Upper lobe of left lung (tissue), 6 donors: ENCODE results near the gene CLDN6. TPM values are rescaled to one million over a fixed set of nuclear protein-coding genes. Genes with fewer than 3 reads are reported as not detected.
A peak's percentile ranks its signal among the peaks of the same experiment; 100 is the strongest.

Experiments used
- ATAC-seq, 2 donors: fragments of 200-7000 bp; cut with Tn5 transposase; one replicate each; pipeline ENCODE4 v1.9.1; 2022; ENCODE audit warnings: mild to moderate bottlenecking in 2 of 2, moderate library complexity in 2 of 2; ENCODE audit not compliant: low FRiP score in 2 of 2
- DNase-seq, 2 donors: peaks; one replicate each; pipeline ENCODE4 v3.0.0-alpha.2; 2019 to 2020
- H3K27ac ChIP-seq, 4 donors: fragments of 200-600 bp; sonication (generic); one replicate each; pipeline ENCODE4 v1.5.1; 2016 to 2019
- H3K27me3 ChIP-seq, 4 donors: fragments of 200-600 bp; sonication (generic); one replicate each; pipeline ENCODE4 v1.5.1; 2017 to 2019
- H3K36me3 ChIP-seq, 4 donors: fragments of 200-600 bp; sonication (generic); one replicate each; pipeline ENCODE4 v1.5.1; 2016 to 2019
- H3K4me1 ChIP-seq, 4 donors: fragments of 200-600 bp; sonication (generic); one replicate each; pipeline ENCODE4 v1.5.1; 2018 to 2019
- H3K4me3 ChIP-seq, 4 donors: fragments of 200-600 bp; sonication (generic); one replicate each; pipeline ENCODE4 v1.5.1; 2017 to 2019; ENCODE audit warnings: mild to moderate bottlenecking in 2 of 4, moderate library complexity in 1 of 4
- H3K9me3 ChIP-seq, 4 donors: fragments of 200-600 bp; sonication (generic); one replicate each; pipeline ENCODE4 v1.5.1; 2018 to 2019
- EP300 ChIP-seq, 4 donors: sonication (generic); formaldehyde crosslinking; IDR thresholded peaks; one replicate each; pipeline ENCODE4 v1.5.1; 2017; ENCODE audit warnings: antibody characterized with exemption in 4 of 4, control low read depth in 2 of 4
- POLR2A ChIP-seq, 4 donors: fragments of 450-650 bp; IDR thresholded peaks; one replicate each; pipeline ENCODE4 v1.5.1; 2016 to 2017; ENCODE audit warnings: antibody characterized with exemption in 4 of 4, mild to moderate bottlenecking in 2 of 4
- POLR2AphosphoS5 ChIP-seq, 2 donors: sonication (generic); formaldehyde crosslinking; IDR thresholded peaks; one replicate each; pipeline ENCODE4 v1.5.1; 2017; ENCODE audit warnings: antibody characterized with exemption in 2 of 2
- WGBS, 2 donors: methylation state at CpG; one replicate each; pipeline ENCODE4 v1.1.5; 2017 to 2018; 5-methylcytosine and 5-hydroxymethylcytosine counted together
- total RNA-seq, 6 donors: library from RNA; depleted of rRNA in 4 of 6; stranded (reverse); fragments of >200 nt in 4 of 6; gene quantifications; one replicate each; pipeline versions ENCODE4 v1.1.0 to v1.2.1, GENCODE V29; 2016 to 2021
- TF ChIP-seq, protein P1 (sequence below), 6 experiments: fragments of 450-650 bp in 4 of 6; fragments of 200-600 bp in 2 of 6; sonication (generic) in 2 of 6; IDR thresholded peaks; one replicate each; pipeline ENCODE4 v1.5.1; 2016 to 2019; ENCODE audit warnings: antibody characterized with exemption in 6 of 6
- donor health status: DM: no; HTN: no; CAD: no; lungs with moderate emphysema.
- donor health status: DM: no; HTN: yes; CAD: no; lungs with severe emphysema.

Gene CLDN6
- total RNA-seq, 6 donors from 2014 or later, result 0.30 to 1.9 (median 0.72) TPM; not detected in 3

DNA sequence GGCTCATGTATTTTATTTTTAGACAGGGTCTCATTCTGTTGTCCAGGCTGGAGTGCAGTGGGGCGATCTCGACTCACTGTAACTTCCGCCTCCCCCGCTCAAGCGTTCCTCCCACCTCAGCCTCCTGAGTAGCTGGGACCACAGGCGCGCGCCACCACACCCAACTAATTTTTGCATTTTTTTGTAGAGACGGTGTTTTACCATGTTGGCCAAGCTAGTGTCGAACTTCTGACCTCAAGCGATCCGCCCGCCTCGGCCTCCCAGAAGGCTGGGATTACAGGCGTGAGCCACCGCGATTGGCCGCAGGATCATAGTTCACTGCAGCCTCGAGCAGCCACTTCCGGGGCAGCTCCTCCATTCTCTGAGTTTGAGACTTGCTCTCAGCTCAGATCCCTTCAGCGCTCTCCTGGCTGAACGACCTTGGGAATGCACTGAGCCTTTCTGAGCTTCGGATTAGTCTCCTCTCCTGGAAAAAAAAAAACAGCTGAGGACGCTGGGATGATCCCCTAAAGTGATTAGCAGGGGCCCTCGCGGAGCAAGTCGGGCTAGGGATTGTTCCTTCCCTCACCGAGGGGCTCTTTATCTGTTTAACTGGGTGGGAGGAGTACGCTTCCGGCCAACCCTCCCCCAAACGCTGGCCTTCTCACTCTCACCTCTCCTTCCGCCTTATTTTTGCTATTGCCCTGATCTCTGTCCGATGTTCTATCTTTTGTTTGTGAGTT lies 36.6 kb downstream of the CLDN6 start:
- peak overlapping the region in 1 of 4 donors; percentile 96 for H3K27ac ChIP-seq
- no peaks in the 10 kb centered on the region for H3K27me3 ChIP-seq
- H3K9me3 ChIP-seq, result no peaks in the 10 kb centered on the region
- peak overlapping the region in 3 of 4 donors; percentile 59 to 82 (median 77) for H3K4me3 ChIP-seq
- peak in 1 of 2 donors; percentile 30 for DNase-seq
- no peaks in the 10 kb centered on the region for H3K36me3 ChIP-seq
- WGBS, 2 donors, result 66 to 68% methylated on average over 33 of the region's 33 CpGs
- H3K4me1 ChIP-seq, result peaks cover 17 to 39% (median 27%) of the 10 kb centered on the region in 4 donors
- TF ChIP-seq, protein P1, sequence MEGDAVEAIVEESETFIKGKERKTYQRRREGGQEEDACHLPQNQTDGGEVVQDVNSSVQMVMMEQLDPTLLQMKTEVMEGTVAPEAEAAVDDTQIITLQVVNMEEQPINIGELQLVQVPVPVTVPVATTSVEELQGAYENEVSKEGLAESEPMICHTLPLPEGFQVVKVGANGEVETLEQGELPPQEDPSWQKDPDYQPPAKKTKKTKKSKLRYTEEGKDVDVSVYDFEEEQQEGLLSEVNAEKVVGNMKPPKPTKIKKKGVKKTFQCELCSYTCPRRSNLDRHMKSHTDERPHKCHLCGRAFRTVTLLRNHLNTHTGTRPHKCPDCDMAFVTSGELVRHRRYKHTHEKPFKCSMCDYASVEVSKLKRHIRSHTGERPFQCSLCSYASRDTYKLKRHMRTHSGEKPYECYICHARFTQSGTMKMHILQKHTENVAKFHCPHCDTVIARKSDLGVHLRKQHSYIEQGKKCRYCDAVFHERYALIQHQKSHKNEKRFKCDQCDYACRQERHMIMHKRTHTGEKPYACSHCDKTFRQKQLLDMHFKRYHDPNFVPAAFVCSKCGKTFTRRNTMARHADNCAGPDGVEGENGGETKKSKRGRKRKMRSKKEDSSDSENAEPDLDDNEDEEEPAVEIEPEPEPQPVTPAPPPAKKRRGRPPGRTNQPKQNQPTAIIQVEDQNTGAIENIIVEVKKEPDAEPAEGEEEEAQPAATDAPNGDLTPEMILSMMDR (IDR thresholded peaks at IDR 0.05), result no peak
- TF ChIP-seq POLR2A (IDR thresholded peaks at IDR 0.05) (no peak), POLR2AphosphoS5 (IDR thresholded peaks at IDR 0.05) (no peak), EP300 (IDR thresholded peaks at IDR 0.05) (no peak)
- ATAC-seq, result no peak

DNA sequence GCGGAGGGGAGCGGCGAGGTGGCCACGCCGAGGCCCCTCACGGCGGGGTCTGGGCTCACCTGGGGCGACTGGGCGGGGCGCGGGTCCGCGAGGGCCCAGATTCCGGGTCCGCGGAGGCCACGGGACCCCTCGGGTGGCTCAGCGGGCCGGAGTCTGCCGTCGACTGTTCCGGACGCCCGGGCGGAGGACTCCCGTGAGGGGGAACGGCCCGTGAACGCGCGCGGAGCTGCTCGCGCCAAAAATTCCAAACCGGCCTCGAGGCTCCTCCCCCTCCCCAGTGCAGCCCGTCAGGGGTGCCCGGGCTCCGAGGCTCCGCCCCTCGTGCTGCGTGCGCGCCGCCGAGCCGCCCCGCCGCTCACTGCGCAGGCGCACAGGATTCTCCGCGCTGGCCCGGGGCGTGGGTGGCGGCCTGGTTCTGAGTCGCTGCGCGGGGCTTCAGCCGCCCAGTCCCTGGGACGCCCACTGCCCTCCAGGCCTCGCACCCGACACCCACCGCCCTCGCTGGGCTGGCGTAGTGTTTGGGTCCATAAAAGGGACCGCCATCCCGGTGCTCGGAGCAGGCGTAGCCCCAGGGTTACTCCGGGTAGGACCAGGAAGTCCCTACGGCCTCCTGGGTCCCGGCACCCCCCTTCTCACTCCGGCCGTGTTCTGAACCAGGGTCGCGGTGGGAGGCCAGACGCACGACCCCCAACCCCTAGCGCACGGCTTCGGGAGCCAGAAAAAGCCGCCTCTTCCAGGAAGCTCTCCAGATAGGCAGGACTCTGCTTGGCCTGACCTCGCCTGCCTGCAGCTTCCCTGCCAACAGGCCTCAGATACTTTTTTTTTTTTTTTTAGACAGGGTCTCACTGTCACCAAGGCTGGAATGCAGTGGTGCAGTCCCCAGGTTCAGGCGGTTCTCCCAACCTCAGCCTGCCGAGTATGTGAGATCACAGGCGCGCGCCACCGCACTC lies 37.5 kb downstream of the CLDN6 start, which contains the start of gene PKMYT1:
TSS of gene PKMYT1 (minus strand) at position 220 of the 950 bp plus-strand sequence. CDS start 789 bp downstream, outside the sequence.
- no peaks in the 10 kb centered on the region for H3K9me3 ChIP-seq
- H3K36me3 ChIP-seq, result no peaks in the 10 kb centered on the region
- H3K27me3 ChIP-seq, result no peaks in the 10 kb centered on the region
- 14 to 78% methylated on average over 7 to 38 of the region's 91 CpGs for WGBS, 2 donors
- H3K27ac ChIP-seq, result peak within 1 kb of the TSS; percentile 79 to 96 (median 86)
- peak within 1 kb of the TSS; percentile 57 to 82 (median 68) for H3K4me3 ChIP-seq
- peak in 1 of 4 donors; percentile 48 for TF ChIP-seq EP300 (IDR thresholded peaks at IDR 0.05)
- peak; percentile 56 to 99 (median 88) for TF ChIP-seq POLR2A (IDR thresholded peaks at IDR 0.05)
- TF ChIP-seq POLR2AphosphoS5 (IDR thresholded peaks at IDR 0.05), result peak; percentile 95 to 98
- TF ChIP-seq, protein P1 (IDR thresholded peaks at IDR 0.05), result peak in 1 of 6 experiments; percentile 34
- H3K4me1 ChIP-seq, result peaks cover 17 to 39% (median 24%) of the 10 kb centered on the region in 4 donors
- peak; percentile 92 to 97 for ATAC-seq
- DNase-seq, result peak; percentile 90 to 99

DNA sequence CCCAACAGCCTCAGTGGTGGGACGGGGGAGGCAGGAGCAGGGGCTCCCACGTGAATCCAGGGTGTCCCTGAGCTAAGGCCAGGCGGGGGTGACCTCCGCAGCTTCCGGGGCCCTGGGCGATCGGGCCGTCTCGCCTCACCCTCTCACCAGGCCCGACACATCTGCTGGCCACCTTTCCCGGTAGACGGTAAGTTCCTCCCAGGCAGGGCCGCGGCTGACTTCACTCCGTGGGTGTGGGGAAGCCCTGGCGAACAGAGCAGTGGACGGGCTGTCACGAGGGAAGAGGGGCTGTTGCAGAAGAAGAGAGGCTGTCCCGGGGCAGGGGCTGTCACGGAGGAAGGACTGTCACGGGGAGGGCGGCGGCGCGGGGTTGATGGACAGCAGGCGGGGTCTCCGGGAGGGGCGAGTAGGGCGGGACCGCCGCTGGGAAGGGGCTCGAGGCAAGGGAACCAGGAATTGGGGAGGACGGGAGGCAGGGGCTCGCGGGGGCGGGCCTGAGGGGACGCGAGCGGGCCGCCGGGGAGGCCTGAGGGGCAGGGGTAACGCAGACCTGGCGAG lies 38.2 kb downstream of the CLDN6 start:
- no peaks in the 10 kb centered on the region for H3K9me3 ChIP-seq
- TF ChIP-seq, protein P1 (IDR thresholded peaks at IDR 0.05), result no peak
- TF ChIP-seq POLR2A (IDR thresholded peaks at IDR 0.05), result no peak
- no peak for TF ChIP-seq POLR2AphosphoS5 (IDR thresholded peaks at IDR 0.05)
- TF ChIP-seq EP300 (IDR thresholded peaks at IDR 0.05), result no peak
- WGBS, 2 donors, result 8% methylated on average over 17 to 20 of the region's 43 CpGs
- DNase-seq (peak in 1 of 2 donors; percentile 80), ATAC-seq (no peak)
- no peaks in the 10 kb centered on the region for H3K27me3 ChIP-seq
- peak overlapping the region in 1 of 4 donors; percentile 88 for H3K27ac ChIP-seq
- H3K4me1 ChIP-seq, result peaks cover 17 to 39% (median 23%) of the 10 kb centered on the region in 4 donors
- no peaks in the 10 kb centered on the region for H3K36me3 ChIP-seq
- H3K4me3 ChIP-seq, result peak overlapping the region; percentile 57 to 82 (median 68)

DNA sequence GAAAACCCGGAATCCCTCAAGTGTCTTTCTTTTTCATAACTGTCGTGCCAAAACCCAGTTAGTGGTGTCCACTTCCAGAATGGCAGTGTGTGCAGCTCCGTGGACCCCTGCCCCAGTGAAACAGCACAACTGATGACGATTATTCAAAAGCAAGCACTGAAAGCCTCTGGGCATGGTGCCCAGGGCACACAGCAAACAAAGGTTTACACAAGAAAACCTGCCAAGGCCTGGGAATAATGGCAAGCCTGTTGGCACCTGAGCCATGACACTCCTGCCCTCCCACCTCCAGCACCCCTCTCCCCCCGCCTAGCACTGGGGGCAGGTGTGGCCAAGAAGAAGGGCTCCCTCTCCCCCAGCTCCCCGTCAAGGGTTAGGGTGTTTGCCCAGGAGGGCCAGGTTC lies 40.5 kb downstream of the CLDN6 start:
- ATAC-seq (peak in 1 of 2 donors; percentile 47), DNase-seq (peak in 1 of 2 donors; percentile 59)
- H3K9me3 ChIP-seq, result no peaks in the 10 kb centered on the region
- peaks cover 13 to 27% (median 14%) of the 10 kb centered on the region in 4 donors for H3K4me1 ChIP-seq
- H3K36me3 ChIP-seq, result no peaks in the 10 kb centered on the region
- TF ChIP-seq POLR2A (IDR thresholded peaks at IDR 0.05), result no peak
- no peak for TF ChIP-seq POLR2AphosphoS5 (IDR thresholded peaks at IDR 0.05)
- no peak for TF ChIP-seq EP300 (IDR thresholded peaks at IDR 0.05)
- no peaks in the 10 kb centered on the region for H3K27me3 ChIP-seq
- H3K4me3 ChIP-seq, result no peak overlapping the region
- no peak overlapping the region for H3K27ac ChIP-seq
- WGBS, 2 donors, result 69 to 73% methylated on average over 4 to 6 of the region's 6 CpGs
